NCI-H748 treated with DMSO at 0.1 percent for 48 hours (cell line): ENCODE results near the gene TMEM158.

Experiments used
- DNase-seq: peaks from one replicate; lab custom pipeline; 2025; lab: John Stamatoyannopoulos, UW

The TMEM158 gene

DNA sequence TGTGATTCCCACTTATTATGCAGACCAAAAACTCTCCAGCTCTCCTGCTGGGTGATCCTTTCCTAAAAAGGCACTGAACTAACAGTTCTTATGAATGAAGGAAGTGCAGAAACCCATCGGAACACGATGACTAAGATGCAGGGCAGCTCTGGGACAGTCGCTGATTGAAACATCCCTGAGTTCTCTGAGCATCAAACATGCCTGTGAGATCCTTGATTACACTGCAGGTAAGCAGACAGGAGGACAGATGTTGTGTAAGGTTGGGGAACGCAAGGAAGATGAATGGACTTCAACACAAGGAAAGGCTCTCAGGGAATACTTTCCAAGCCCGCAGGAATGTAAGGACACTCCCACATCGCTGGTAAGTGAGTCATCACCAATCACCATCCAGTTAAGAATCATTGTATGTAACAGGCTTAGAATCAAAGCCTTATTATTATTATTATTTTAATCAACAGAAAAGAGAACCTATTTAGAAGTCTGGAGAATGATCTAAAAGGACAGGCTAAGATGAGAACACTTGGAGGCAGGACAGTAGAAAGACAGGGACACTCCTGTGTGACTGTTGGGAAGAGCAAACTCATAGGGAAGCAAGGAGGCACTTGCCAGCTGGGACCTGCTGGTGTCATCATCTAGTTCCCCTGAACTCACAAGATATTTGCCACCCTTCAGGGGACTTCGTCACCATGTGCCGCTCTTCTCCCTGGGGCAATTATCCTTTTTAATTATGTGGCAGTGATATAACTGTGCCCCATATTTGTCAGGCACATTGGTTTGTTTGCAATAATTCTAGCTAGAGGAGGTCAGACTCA is 26.0 kb downstream of the TMEM158 start:
- DNase-seq, result no peak

DNA sequence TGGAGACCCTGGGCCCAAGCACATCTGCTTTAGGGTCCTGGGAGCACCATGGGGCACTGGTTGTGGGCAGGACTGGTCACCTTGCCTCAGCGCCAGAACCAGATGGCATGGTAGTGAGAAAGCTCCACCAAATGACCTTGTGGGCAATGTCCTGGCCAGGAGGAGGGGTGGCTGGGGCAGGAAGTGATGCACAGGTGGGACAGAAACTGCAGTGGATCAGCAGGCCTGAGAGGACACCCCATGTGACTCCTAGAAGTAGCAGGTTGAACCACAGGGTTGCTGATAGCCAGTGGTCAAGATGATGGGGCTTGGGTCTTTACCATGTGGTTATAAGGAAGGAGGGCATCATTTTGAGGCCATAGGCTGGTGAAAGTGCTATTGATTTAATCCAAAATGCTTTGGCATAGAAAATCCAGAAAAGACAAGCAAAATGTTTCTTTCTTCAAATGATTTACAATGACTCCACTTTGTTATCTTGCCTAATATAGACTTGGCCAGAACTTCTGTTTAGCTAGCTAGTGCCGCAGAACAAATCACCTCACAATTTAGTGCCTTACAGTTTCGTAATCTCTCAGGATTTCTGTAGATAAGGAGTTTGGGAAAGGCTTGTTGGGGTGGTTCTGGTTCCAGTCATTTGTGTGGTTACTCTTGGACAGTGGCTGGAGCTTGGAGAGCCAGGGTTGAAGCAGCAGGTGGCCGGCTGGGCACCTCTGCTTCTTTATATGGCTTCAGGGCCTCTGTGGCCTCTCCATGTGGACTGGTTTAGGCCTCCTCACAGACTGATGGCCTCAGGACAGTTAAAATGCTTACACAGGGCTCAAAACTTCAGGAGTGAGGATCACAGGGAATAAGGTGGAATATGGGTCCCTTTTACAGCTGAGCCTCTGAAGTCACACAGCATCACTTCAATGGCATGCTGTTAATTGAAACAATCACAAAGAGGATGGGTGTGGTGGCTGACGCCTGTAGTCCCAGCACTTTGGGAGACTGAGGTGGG is 27.5 kb downstream of the TMEM158 start:
- no peak for DNase-seq

DNA sequence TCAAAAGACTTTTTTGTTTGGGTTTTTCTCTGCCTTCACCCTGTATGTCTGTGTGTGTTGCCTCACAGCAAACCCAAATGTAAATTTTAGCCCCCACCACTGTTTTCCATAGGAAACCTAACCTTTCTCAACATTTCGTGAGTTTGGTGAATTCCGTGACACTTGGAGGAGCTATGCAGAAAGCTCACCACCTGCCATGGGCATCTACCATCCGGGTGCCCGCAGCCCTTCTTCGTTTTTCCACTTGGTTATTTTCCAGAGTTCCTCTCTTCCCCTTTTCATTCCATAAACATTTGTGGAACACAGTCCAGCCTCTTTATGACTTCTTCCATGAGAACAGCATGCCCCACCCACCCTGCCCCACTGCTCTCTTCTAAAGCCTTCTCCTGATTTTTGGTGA is 31.3 kb downstream of the TMEM158 start:
- DNase-seq, result no peak

DNA sequence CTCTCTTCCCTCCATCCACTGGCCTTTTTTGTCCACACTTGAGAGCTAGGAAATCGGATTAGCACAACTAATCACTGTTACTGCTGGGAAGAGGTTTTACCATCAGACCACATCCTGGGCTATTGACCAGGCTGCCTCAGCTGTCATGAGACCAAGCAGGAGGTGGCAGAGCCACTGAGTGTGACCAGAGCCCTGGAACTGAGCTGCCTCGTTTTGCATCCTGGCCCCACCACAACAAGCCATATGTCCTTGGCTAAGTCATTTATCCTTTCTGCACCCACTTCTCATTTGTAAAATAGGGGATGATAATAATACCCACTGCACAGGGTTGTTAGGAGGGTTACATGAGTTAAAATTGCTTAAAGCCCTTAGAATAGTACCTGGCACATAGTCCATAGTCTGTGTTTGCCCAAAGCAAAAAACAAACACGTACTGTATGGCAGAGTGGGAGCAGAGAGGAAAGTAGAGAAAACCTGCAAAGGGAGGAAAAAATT is 34.1 kb downstream of the TMEM158 start:
- DNase-seq, result no peak

DNA sequence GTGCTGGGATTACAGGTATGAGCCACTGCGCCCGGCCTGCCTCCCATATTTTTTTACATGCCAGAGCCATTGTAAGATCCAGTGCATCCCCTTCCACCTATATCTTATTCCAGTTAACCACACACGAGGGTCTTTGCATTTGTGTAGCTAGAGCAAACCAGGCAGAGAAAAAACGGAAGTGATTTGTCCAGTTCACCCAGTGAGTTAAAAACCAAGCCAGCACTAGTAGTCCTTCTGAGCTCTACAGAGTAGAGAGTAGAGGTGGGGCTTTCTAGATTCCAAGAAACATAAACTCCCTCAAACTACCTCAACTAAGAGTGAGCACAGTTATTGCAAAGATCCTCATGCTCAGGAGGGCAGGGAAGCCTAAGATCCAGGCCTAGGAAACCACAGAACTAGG is 34.7 kb downstream of the TMEM158 start:
- DNase-seq, result no peak

DNA sequence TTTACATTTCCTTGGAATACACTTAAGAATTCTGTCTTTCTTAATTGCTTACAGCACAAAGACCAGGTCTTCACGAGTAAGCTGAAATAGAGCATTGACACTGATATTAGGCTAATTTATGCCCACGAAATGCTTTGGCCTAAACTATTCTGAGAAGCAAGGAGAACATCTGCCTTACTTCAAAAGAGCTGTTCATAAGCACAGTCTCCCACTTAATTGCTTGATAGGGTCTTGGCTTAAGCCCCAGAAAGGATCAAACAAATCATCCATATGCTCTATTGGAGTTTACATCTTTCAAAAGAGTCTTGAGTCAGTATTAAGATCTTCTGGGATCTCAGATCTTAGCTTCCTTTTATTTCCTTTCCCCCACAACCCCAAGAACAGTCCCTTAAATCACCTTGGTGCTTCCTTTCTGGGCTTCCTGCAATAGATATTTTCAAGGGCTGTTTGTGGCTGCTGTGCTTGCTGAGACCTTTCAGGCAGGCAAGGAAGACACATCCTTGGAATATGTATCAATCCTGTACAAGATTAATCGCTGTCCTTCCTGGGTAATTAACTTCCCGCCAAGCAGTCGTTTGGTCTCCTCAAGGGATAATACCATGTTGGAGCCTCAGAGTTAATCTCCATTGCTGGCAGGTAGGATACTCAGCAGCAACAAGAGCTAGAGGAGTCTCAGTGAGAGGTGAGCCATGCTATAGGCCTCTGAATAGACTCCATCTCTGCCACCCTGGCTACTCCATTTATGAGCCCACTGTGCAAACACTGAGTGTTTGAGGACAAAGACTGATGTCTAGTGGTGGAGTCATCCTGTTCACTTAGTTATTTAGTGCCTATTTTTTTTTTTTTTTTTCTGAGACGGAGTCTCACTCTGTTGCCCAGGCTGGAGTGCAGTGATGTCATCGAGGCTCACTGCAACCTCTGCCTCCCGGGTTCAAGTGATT is 37.1 kb downstream of the TMEM158 start:
- no peak for DNase-seq

DNA sequence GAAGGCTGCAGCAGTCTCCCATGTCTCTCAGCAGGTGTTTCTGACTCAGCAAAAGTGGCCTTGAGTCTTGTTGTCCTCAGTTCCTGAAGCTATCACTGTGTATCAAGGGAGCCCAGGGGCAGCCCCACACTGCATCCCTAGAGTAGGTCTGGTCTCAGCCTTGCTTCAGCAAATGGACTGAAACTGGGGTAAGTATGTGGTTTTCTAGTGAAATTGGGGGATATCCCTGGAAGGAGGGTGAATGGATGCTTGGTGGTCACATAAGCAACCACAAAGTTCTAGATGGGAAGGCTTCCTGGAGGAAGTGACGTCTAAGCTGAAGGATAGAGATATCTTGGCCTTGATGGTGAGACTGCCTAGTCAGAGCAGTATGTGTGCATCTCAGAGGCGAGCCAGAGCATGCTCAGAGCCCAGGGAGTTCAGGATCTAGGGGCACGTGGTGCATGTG is 38.4 kb downstream of the TMEM158 start:
- no peak for DNase-seq

DNA sequence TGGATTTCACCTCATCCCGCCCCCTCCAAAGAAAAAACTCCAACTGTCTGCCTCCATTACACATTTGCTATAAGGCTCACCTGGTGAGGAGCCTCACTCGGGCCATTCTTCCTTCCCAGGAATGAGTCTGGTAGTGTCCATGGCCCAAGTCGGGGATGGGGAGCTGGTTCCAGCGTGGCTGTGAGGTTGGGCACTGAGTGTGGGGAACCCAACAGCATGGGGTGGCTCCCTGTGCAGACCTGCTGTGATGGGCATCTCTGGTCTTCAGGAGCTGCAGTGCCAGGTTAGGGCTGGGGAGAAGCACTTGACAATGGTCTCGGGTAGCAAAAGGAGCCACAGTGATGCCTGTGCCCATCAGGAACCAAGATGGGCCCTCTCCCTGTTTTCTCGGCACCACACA is 39.2 kb downstream of the TMEM158 start:
- DNase-seq, result no peak

DNA sequence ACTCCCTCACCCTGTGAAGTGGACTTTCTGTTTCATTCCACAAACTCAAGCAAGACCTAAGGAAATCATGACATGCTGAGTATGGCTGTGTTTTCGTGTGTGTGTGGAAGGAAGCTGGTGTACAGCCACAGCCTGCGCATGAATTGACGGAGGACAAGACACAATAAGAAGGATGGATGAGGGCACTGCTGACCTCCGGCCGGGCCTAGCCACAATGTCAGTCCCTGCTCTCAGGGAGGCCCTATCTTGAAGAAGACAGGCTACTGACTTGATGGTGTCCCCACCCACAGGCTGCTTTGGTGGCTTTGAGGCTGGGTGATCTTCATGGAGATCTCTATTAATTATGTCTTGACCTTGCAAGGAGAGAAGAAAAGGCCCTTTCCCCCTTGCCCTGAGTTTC is 40.6 kb downstream of the TMEM158 start:
- DNase-seq, result no peak

DNA sequence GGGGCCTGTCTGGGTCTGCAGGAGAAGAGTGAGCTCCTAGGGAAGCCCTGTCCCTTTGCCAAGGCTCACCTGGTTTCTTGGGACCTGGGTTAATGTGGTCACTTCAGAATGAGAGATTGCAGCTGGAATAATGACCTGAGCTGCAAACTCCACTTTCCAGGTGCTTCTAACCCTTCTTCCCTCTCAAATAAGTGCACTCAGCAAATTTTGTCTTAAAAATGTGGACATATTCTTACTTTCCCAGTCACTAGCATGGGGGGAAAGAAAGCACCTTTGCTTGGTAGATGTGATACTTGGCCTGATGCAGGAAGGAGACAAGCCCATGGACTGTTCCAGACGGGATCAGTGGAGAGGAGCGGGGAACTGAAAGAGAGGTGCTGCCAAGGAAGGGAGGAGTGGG is 41.0 kb downstream of the TMEM158 start:
- no peak for DNase-seq

DNA sequence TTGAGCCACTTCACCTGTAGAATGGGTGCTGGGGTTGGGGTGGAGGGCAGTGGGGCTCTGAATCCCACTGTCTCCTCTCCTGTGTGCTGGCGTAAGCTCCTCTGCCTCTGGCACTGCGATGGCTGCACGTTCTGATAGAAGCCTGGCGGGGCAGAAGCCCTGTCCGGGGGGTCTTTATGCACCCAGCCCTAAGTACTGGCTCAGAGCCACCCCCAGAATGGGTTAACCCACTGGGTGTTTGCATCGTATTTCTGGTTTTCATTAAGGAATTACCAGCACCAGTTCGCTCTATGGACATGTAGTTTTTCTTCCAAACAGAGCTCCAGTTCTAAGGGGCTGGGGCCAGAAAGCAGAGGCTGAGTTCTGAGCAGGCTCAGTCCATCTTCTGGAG is 42.2 kb downstream of the TMEM158 start:
- no peak for DNase-seq

DNA sequence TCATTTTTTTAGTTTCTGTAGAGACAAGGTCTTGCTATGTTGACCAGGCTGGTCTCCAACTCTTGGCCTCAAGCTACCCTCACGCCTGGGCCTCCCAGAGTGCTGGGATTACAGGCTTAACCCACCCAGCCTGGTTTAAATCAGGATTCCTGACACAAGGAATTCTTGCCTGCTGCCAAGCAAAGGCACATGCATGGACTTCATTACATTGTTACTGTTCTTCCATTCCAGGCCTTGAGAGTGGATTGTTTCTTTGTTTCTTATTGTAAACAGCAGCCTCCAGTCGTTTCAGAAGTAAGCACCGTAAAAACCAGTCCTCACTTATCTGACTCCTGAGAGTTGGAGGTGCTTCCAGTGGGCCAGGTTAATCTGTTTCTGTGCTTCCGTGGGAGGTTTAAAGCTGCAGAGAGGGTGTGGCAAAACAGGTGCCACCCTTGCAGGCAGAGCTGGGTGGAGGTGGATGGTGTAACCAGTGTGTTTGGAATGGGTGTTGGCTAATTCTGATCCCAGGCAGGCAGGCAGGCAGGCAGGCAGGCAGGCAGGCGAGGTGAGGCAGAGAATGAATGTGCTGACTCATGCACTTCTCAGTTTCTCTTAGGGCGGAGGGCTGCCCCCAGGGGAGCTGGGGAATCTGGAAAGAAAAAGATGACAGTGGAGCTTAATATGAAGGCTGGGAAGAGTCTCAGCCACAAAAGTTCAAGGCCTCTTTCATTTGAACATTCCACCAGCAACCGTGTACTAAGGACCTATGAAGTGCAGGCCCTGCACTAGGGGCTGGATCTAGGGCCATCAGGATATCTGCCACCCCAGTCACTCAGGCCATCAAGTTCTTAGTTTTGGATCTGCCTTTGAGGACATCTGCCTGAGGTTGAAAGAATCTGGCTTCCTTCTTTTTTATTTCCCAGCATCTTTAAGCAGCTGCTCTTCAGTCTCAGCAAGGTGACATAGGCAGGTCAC is 42.9 kb downstream of the TMEM158 start:
- no peak for DNase-seq

DNA sequence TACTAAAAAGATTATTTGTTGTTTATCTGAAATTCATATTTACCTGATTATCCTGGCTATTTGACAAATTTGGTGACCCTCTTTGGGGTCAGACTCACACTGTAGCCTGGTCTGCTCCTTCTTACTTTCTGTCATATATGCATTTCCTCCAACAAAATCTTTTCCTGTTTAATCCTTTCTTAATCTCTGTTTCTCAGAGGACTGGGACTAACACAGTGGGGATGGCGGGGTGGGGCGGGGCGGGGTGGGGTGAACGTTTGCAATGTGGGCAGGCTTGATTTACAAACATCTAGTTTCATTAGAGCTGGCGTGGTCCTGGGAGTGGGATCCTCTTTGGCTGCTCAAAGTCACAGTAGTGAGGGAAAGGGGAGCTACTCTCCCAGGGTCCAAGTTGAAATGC is 44.6 kb downstream of the TMEM158 start:
- no peak for DNase-seq

DNA sequence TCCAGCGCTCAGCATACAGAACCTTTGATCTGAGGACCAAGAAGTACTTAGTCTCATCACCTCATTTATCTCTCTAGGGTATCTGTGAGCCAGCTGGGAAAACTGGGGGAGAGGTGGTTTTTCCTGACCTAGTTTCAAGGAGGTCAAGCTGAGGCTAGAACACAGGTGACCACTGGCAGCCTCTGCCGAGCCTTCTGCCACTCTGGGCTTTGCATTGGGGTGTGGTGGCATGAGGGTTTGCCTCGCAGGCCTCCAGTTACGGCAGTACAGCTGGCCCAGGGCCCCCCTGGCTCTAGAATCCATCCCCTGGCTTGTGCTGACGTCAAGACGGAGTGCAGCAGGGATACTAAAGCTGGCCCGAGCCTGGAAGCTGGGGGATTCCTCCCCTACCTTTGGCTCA is 45.2 kb downstream of the TMEM158 start:
- no peak for DNase-seq

DNA sequence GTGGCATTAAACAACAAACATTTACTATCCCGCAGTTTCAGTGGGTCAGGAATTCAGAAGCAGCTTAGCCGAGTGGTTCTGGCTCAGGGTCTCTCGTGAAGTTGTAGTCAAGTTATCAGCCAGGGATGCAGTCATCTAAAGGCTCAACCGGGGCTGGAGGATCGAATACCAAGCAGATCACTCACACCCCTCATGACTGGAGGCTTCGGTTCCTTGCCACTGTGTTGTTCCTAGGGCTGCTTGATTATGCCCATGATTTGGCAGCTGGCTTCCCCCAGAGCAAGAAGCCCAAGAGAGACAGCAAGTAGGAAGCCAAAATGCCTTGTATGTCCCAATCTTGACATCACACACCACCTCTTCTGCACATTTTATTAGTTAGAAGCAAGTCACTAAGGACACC is 46.0 kb downstream of the TMEM158 start:
- no peak for DNase-seq

DNA sequence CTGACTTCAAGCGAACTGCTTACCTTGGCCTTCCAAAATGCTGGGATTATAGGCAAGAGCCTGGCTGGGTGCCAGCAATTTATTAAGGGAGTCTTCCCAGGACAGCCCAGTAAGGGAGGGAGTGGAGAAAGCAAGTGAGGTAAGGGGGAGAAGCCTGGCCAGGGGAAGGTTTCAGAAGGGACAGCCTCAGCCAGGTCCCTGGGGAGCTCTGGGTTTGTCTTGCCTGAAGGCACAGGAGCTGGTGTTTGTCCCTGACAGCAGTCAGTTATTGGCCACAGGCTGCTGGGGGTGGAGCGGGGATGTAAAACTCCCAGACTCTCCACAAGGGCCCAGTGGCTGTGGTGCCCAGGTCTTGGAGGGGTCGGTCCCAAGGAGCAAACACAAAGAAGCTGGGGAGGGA is 46.9 kb downstream of the TMEM158 start:
- DNase-seq, result no peak

DNA sequence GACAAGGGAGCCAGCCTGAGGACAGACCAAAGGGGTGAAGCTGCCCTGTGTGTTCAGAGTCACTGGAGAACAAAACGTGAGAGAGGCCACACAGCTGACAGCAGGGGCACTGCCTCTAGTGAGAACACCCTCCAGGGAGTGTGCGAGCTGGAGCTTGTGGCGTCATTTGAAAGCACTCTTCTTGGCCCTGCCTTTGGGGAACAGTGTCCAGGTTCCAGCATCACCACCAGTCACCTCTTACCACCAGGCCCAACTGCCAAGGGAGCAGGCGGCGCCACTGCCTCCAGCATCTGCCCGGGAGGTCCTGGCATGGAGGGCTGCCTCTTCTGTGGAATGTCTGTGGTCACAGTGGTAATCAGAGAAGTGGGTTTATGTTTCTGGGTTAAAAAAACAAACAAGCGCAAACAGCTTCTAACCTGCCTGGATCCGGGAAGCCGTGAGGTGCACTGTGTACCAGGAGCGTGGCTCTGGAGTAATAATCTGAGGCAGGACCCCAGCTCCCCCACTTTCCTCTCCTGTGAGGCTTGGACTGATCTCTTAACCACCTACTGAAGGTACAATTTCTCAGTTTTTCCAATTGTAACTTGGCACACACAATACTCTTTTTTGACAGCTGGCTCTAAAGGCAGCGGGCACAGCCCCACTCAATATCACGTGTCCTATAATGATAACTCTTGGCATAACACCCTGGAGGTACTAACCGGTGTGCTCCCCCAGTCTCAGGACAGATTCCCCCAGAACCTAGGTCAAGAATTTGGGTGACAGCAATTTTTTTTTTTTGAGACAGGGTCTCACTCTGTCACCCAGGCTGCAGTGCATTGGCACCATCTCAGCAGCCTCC is 47.7 kb downstream of the TMEM158 start:
- no peak for DNase-seq

DNA sequence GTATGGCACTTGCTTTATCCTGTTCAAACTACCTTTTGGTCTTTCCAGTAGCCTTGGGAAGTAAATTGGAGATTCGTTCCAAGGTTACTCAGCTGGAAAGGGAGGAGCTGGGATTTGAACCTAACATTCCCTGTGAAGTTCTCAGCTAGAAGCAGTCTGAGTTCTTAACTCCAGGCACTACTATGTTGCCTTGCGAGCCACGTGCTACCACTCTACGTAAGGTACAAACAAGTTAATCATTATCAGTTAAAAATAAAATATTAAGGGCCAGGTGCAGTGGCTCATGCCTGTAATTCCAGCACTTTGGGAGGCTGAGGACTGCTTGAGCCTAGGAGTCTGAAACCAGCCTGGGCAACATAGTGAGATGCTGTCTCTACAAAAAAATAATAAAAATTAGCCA is 49.2 kb downstream of the TMEM158 start:
- no peak for DNase-seq
